OCI-LY7 (cell line): ENCODE data around the gene CDH23. TPM values are rescaled to one million over a fixed set of nuclear protein-coding genes. Genes with fewer than 3 reads are reported as not detected.

Experiments
- BruUV-seq: library from RNA; stranded (reverse); fragments of 400-500 nt; replicated peaks from 2 replicates; lab custom pipeline; 2021; lab: Mats Ljungman, UMichigan
- CTCF ChIA-PET: fragments of 300-600 bp; sonication (Branson Sonifier 250); formaldehyde crosslinking; loops from one replicate; lab custom pipeline; 2022; ENCODE audit warnings: antibody characterized with exemption; ENCODE audit not compliant: unreplicated experiment; lab: Charles Lee
- POLR2A ChIA-PET: fragments of 300-600 bp; sonication (Branson Sonifier 250); formaldehyde crosslinking; loops from one replicate; lab custom pipeline; 2022; ENCODE audit warnings: antibody characterized with exemption; lab: Charles Lee
- DNase-seq: peaks from one replicate; pipeline ENCODE4 v3.0.0-alpha.2; 2015; ENCODE audit warnings: low spot score
- H2AFZ ChIP-seq: fragments of 200-600 bp; sonication (generic), shearing (Covaris generic); 2 replicates; pipeline ENCODE4 v1.6.1; 2014; ENCODE audit warnings: mild to moderate bottlenecking, antibody characterized with exemption, low read length, moderate library complexity
- H3K27ac ChIP-seq: fragments of 200-600 bp; sonication (generic); 2 replicates; pipeline ENCODE4 v1.5.1; 2014; ENCODE audit warnings: mixed run types, low read depth, mild to moderate bottlenecking, moderate library complexity, low read length, inconsistent platforms; ENCODE audit not compliant: poor library complexity, severe bottlenecking
- H3K36me3 ChIP-seq: fragments of 200-600 bp; sonication (generic); 2 replicates; pipeline ENCODE4 v1.6.1; 2014; ENCODE audit warnings: mild to moderate bottlenecking, antibody characterized with exemption, low read length, moderate library complexity, mixed read lengths; ENCODE audit not compliant: insufficient read depth
- H3K4me1 ChIP-seq: fragments of 200-600 bp; sonication (generic); 2 replicates; pipeline ENCODE4 v1.5.1; 2014; ENCODE audit warnings: mild to moderate bottlenecking, low read length; ENCODE audit not compliant: insufficient read depth, poor library complexity, severe bottlenecking
- H3K4me2 ChIP-seq: fragments of 200-600 bp; sonication (generic); 2 replicates; pipeline ENCODE4 v1.6.1; 2014; ENCODE audit warnings: mild to moderate bottlenecking, low read length
- H3K4me3 ChIP-seq: fragments of 200-600 bp; sonication (generic); 2 replicates; pipeline ENCODE4 v1.5.1; 2014; ENCODE audit warnings: mild to moderate bottlenecking, low read depth, low read length; ENCODE audit not compliant: poor library complexity, severe bottlenecking
- H3K79me2 ChIP-seq: fragments of 200-600 bp; sonication (generic); 2 replicates; pipeline ENCODE4 v1.6.1; 2016; ENCODE audit warnings: low read depth, mild to moderate bottlenecking, low read length, moderate library complexity, mixed read lengths; ENCODE audit not compliant: insufficient read depth
- H3K9me2 ChIP-seq: fragments of 200-600 bp; sonication (generic); 2 replicates; pipeline ENCODE4 v1.6.1; 2016; ENCODE audit warnings: mild to moderate bottlenecking, low read length, mixed read lengths; ENCODE audit not compliant: insufficient read depth
- H3K9me3 ChIP-seq: fragments of 200-600 bp; sonication (generic); 2 replicates; pipeline ENCODE4 v1.6.1; 2014; ENCODE audit warnings: mild to moderate bottlenecking, mixed run types, low read length, mixed read lengths
- H4K20me1 ChIP-seq: fragments of 200-600 bp; sonication (generic); 2 replicates; pipeline ENCODE4 v1.6.1; 2014; ENCODE audit warnings: mild to moderate bottlenecking, antibody characterized with exemption, low read length, moderate library complexity, mixed read lengths; ENCODE audit not compliant: insufficient read depth
- CTCF ChIP-seq: fragments of 200-600 bp; sonication (generic); conservative IDR thresholded peaks from 2 replicates; pipeline ENCODE4 v1.5.1; 2014; ENCODE audit warnings: mild to moderate bottlenecking, antibody characterized with exemption, low read length, moderate library complexity, mixed read lengths
- EZH2phosphoT487 ChIP-seq: fragments of 200-600 bp; sonication (generic); IDR thresholded peaks from 2 replicates; pipeline ENCODE4 v1.6.1; 2018; ENCODE audit warnings: low read depth, borderline replicate concordance, mild to moderate bottlenecking, mixed run types, antibody characterized with exemption, low read length, moderate library complexity, mixed read lengths
- intact Hi-C: fragments of 100-400 bp; cut with micrococcal nuclease; formaldehyde crosslinking; loops from one replicate; pipeline ENCODE4 v1.10.0; 2022; ENCODE audit not compliant: unreplicated experiment
- total RNA-seq, 2 experiments: library from RNA; depleted of rRNA in 1 of 2; stranded (reverse); fragments of >200 nt in 1 of 2; shearing (Covaris generic) in 1 of 2; gene quantifications; 2 replicates each; pipeline ENCODE4 v1.2.3, GENCODE V29; 2014 to 2022

CDH23 gene
- total RNA-seq, 2 experiments from 2014 or later = 0.92 to 9.9 TPM

GRCh38 chr10:71526653-71527052 lies 129.9 kb downstream of the CDH23 start:
- Histone ChIP-seq H3K9me3 (no peaks in the 10 kb centered on the region), H3K4me2 (no peak overlapping the region), H3K4me3 (no peak overlapping the region), H3K79me2 (no peaks in the 10 kb centered on the region), H3K4me1 (peaks cover 4% of the 10 kb centered on the region), H3K9me2 (no peaks in the 10 kb centered on the region), H3K36me3 (no peaks in the 10 kb centered on the region), H3K27ac (no peak overlapping the region), H2AFZ (no peak overlapping the region), H4K20me1 (no peaks in the 10 kb centered on the region)
- intact Hi-C loops = no loop called here
- DNase-seq = no peak
- TF ChIP-seq CTCF = no peak
- ChIA-PET CTCF (no interaction called here), POLR2A (no interaction called here)
- BruUV-seq = no TSS peak

GRCh38 chr10:71527135-71527534 lies 130.4 kb downstream of the CDH23 start:
- POLR2A ChIA-PET = no interaction called here
- H3K79me2 ChIP-seq = no peaks in the 10 kb centered on the region
- no peak overlapping the region for H3K4me3 ChIP-seq
- TF ChIP-seq CTCF (no peak), EZH2phosphoT487 (no peak)
- no peaks in the 10 kb centered on the region for H3K9me3 ChIP-seq
- no TSS peak for BruUV-seq
- DNase-seq = no peak
- no peaks in the 10 kb centered on the region for H3K9me2 ChIP-seq
- H4K20me1 ChIP-seq = no peaks in the 10 kb centered on the region
- intact Hi-C loops = no loop called here
- no peaks in the 10 kb centered on the region for H3K36me3 ChIP-seq
- no peak overlapping the region for H3K4me2 ChIP-seq
- peaks cover 8% of the 10 kb centered on the region for H3K4me1 ChIP-seq
- no peak overlapping the region for H3K27ac ChIP-seq
- H2AFZ ChIP-seq = no peak overlapping the region
- CTCF ChIA-PET = no interaction called here

- H3K36me3 ChIP-seq = no peaks in the 10 kb centered on the region
- no peak for TF ChIP-seq EZH2phosphoT487
- TF ChIP-seq CTCF = no peak
- H3K27ac ChIP-seq = no peak overlapping the region
- no TSS peak for BruUV-seq
- no peak overlapping the region for H3K4me3 ChIP-seq
- H3K9me3 ChIP-seq = no peaks in the 10 kb centered on the region
- intact Hi-C loops = no loop called here
- no peak overlapping the region for H3K4me2 ChIP-seq
- H3K9me2 ChIP-seq = no peaks in the 10 kb centered on the region
- H3K79me2 ChIP-seq = no peaks in the 10 kb centered on the region
- H4K20me1 ChIP-seq = no peaks in the 10 kb centered on the region
- ChIA-PET POLR2A (no interaction called here), CTCF (no interaction called here)
- no peak overlapping the region for H2AFZ ChIP-seq
- peaks cover 8% of the 10 kb centered on the region for H3K4me1 ChIP-seq
- DNase-seq = no peak
Measured at GRCh38 chr10:71528371-71529206, 131.9 kb downstream of the CDH23 start.
